Measurements from ENCODE around the gene TXN.
A peak's percentile ranks its signal among the peaks of the same experiment; 100 is the strongest.

TXN gene

DNA sequence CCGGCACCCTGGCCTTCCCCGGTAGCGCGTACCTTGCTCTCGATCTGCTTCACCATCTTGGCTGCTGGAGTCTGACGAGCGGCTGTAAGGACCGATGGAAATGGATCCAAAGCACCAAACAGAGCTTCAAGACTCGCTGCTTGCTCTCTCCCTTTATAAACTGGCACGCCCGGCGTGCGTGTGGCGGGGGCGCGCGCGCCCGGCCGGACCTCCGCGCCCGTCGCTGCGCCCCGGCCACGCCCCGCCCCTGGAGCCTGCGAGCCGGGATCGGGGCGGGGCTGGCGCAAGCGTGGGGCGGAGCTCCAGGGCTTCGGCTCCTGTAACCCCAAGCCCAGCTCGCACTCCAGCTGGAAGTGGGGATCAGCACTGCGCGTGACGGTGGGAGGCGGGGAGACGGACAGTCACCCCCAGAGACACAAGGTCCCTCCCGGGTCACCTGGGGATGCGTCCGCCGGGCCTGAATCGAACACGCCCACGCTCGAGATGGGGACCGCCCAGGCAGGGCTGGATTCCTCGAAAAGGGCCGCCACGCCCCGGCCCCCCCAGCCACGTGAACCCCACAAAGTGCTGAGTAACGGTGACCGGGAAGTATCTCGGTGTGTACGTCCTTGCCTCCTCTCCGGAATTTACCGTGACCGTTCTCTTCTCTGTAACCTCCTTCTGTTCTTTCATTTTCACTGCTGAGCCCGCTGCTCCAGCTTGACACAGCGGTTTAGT lies at the start of gene TXN:
Gene TXN (minus strand): TSS at position 128 of the 717 bp plus-strand sequence. CDS start 72 bp downstream, at position 56.
- peak; percentile 74 to 90 (median 80) for DNase-seq (ENCODE audit: low read depth in 3 of 3)

GRCh38 chr9:110303133-110303532 lies 46.8 kb upstream of the TXN start:
- DNase-seq (ENCODE audit: low read depth in 3 of 3) = no peak

DNA sequence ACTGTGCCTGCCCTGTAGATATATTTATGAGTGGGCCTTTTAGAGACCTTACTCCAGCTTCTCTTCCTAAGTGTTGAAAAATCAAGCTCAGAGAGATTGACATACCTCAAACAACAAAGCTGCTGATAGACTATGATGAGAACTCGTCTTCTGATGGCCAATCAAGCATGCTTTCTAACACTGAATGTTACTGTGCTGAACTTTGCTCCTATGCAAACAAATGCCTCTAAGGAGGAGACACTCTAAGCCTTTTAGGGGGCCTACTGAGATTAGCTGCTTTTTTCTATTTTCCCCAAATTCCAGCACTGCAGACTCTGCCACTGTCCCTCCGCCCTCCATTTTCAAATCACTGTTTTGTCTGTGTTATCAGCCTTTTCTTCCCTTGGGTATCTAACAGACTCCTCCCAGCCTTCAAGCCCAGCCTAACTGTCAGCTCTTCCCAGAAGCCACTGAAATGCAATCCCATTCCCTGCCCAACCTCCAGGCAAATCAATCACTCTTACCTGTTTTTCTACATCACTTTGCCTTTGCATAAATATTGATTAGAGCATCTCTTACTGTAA lies 41.8 kb upstream of the TXN start:
- DNase-seq (ENCODE audit: low read depth in 3 of 3) = no peak

GRCh38 chr9:110293248-110293647 lies 36.9 kb upstream of the TXN start:
- no peak for DNase-seq (ENCODE audit: low read depth in 3 of 3)

- no peak for DNase-seq (ENCODE audit: low read depth in 3 of 3)
These were observed 35.7 kb upstream of the TXN start for GRCh38 chr9:110291921-110292557.

- no peak for DNase-seq (ENCODE audit: low read depth in 3 of 3)
These were observed 33.7 kb upstream of the TXN start for GRCh38 chr9:110290001-110290400.

DNA sequence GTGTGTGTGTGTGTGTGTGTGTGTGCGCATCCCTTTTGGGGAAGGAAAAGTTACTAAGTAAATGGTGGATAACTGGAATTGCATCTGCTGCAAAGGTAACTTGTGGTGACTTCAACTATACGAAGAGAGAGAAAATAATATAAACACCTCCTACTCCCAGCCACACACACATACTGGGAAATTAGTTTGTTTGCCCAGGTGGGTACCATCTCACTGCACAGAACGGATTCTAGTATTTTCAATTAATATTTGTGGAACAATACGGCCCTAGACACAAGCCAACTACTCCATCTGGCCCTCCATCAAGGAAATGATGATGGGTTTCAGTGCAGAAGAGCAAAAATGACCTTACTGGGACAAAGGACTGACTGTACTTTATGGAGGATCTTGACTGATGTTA lies 32.2 kb upstream of the TXN start:
- no peak for DNase-seq (ENCODE audit: low read depth in 3 of 3)

GRCh38 chr9:110287289-110287680 lies 31.0 kb upstream of the TXN start:
- DNase-seq (ENCODE audit: low read depth in 3 of 3) = no peak

GRCh38 chr9:110284211-110284844 lies 28.0 kb upstream of the TXN start:
- DNase-seq (ENCODE audit: low read depth in 3 of 3) = no peak

- DNase-seq (ENCODE audit: low read depth in 3 of 3) = no peak
These were observed 27.4 kb upstream of the TXN start for GRCh38 chr9:110283751-110284150.

GRCh38 chr9:110282739-110283081 lies 26.4 kb upstream of the TXN start:
- DNase-seq (ENCODE audit: low read depth in 3 of 3) = no peak

DNA sequence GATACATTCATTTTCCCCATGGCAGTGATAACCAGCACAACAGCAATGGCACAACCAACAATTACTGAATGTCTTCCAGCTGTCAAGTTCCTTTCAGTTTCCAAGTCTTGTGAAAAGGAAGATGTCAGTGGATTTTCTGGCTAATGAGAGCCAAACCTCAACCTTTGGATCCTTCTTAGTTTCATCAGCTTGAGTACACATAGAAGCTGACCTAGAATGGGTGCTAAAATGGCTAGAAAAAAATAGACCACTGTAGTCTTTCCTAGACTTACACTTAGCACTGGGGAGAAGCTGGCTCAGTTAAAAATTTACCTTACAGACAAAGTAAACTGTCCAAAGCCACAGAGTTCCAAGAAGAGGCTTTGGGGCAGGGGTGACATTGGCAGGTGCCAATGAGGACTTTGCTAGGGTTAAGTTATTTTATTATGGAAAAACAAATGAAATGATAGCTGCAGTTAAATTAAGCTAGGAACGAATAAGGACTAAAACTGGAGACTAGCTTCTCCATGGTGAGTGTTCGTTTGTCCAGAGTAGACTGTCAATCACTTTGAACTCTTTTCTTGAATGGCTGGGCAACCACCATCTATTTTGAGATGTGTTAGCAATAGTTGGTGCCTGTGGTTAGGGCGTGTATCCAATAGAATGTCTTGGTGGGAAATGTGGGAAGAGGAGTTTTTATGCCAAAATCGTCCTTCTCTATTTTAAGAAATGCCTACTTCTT lies 25.9 kb upstream of the TXN start:
- DNase-seq (ENCODE audit: low read depth in 3 of 3) = no peak

GRCh38 chr9:110278080-110278707 lies 21.9 kb upstream of the TXN start:
- no peak for DNase-seq (ENCODE audit: low read depth in 3 of 3)

- DNase-seq (ENCODE audit: low read depth in 3 of 3) = no peak
These were observed 20.5 kb upstream of the TXN start for GRCh38 chr9:110276781-110277180.

DNA sequence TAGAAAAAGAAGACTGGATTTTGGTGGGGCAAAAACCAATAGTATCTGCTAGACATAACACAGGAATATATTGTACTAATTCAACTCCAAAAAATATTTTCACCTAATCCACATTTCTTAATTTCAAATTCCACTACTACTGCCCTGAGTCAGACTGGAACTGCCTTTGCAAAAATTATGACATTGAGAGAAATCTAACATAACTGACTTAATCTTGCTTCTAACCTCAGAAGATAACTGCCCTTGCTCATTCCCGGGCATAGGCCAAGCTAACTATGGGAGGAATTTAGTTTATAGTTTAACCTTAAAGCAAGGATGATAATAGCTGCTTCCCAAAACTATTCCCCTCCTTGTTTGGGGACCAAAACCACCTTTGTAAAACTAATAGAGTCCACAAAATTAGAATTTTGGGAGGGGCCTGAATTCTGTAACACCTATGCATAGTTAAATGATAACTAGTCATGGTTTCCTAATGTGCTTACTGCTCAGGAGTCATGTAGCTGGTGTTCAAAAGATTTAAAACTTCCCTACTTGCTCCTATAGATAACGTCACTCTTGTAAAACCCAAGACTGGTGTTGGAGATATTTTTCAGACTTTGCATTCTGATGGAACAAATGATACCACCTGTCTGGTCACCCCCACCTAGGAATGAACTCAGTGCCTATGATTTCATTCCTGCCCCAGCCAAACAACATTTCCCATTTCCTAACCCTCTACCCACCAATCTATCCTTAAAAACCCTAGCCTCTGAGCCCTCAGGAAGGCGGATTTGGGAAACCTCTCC lies 14.1 kb upstream of the TXN start:
- no peak for DNase-seq (ENCODE audit: low read depth in 3 of 3)

DNA sequence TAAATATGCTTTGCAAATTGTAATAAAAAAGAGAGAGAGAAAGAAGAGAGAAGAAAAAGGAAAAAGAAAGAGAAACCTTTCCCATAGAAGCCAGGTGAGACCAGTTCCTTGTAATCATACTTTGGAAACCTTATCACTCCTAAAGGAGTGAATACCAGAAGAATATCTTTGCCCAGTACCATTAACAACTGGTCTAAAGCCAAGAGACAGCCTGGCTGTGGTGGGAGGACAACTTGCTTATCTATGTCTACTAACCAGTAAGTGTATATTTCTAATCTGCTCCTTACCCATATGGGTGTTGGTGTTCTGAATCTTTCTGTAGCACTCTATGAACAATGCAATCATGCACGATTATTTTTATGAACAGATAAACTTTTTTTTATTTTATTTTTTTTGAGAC lies 10.5 kb upstream of the TXN start:
- no peak for DNase-seq (ENCODE audit: low read depth in 3 of 3)

DNA sequence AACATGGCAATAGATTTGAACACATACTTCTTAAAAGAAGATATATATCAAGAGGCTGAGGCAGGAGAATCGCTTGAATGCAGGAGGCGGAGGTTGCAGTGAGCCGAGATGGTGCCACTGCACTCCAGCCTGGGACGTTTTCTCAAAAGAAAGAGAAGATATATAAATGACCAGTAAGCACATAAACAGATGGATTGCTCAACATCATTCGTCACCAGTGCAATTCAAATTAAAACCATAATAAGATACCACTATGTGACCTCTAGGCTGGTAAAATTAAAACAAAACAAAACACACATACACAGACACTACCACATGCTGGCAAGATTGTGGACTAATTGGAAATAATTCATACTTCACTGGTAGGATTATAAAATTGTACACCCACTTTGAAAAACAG lies 5.3 kb upstream of the TXN start:
- DNase-seq (ENCODE audit: low read depth in 3 of 3) = no peak

DNA sequence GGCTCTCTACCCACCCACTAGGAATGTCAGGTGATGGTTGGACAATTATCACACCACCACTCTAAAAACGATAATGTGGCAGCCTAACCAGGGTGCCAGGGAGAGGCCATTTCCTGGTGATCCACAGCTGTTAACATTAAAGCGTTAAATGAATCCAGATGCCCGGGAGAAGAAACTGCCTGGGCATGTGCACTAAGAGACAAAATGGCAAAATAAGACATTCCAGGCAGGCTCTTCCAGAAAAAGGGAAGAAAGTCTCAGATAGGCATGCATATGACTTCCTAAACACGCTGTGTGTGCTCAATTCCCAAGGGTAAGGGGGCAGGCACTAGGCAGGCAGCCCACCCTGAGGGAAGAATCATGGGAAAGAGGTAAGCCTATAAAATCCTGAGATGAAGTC lies 4.6 kb upstream of the TXN start:
- no peak for DNase-seq (ENCODE audit: low read depth in 3 of 3)

- no peak for DNase-seq (ENCODE audit: low read depth in 3 of 3)
These were observed 3.3 kb upstream of the TXN start for GRCh38 chr9:110259566-110259965.

DNA sequence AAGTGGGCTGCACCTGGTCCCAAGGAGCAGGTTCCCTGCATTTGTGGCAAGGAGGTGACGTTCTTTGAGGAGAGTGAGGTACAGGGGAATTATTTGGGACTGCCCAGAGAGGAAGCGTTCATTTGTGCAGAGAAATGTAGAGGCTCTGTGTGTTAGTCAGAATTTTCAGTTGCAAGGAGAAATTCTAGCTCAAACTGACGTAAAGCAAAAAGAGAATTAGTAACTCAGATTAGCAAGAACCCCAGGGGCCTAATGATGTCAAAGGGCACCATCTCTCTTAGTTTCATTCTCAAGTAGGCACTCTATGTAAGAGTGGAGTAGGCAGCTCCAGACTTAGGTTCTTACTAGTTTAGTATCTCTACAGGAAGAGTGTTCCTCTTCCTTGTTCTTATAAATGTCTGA lies 2.4 kb upstream of the TXN start:
- DNase-seq (ENCODE audit: low read depth in 3 of 3) = no peak

DNA sequence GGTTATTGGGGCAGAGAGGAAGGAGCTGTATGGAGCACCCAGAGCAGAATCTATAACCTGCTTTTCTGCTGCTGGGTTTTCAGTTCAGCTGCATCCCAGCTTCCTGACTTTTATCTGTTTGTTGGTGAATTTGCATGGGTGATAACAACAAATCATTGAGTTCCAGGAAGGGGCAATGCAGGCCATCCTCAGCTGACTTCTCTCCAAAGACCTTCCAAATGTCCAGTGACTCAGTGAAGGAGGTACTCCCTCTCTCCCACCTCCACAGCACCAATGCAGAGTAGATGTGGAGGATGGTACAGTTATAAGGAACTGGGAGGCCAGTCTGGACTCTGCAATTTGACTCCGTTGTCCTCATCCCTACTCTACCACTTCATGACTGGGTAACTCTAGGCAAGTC lies 1.6 kb upstream of the TXN start:
- DNase-seq (ENCODE audit: low read depth in 3 of 3) = no peak

Measured in stimulated activated CD4-positive, alpha-beta T cell treated with anti-CD3 and anti-CD28 coated beads, TNF-alpha, amount 100 ng/mL, for 48 hours (primary cell).